PFSK-1 (cell line): ENCODE measurements around the gene GLIPR2.

Experiments
- FOXP2 ChIP-seq: optimal IDR thresholded peaks from 2 replicates; pipeline ENCODE3; 2011; ENCODE audit warnings: borderline replicate concordance, control low read depth, inconsistent platforms; ENCODE audit not compliant: insufficient read depth; ENCODE audit errors: extremely low read length, extremely low read depth
- POLR2AphosphoS5 ChIP-seq: IDR thresholded peaks from 2 replicates; pipeline ENCODE4 v1.6.1; 2012; ENCODE audit warnings: low read depth, mild to moderate bottlenecking, control low read depth, low read length, moderate library complexity
- REST ChIP-seq, 2 experiments: IDR thresholded peaks; 2 replicates each; pipeline versions ENCODE4 v1.6.1 to v1.8.0; 2011 to 2012; ENCODE audit warnings: low read depth in 2 of 2, low read length in 2 of 2, control low read depth in 1 of 2, inconsistent platforms in 1 of 2, mild to moderate bottlenecking in 1 of 2, moderate library complexity in 1 of 2; ENCODE audit not compliant: insufficient read depth in 1 of 2
- SIN3A ChIP-seq: IDR thresholded peaks from 2 replicates; pipeline ENCODE4 v1.6.1; 2012; ENCODE audit warnings: mild to moderate bottlenecking, low read length, moderate library complexity, borderline replicate concordance; ENCODE audit not compliant: insufficient read depth
- TAF1 ChIP-seq: IDR thresholded peaks from 2 replicates; pipeline ENCODE4 v1.6.1; 2012; ENCODE audit warnings: low read length, control low read depth, borderline replicate concordance; ENCODE audit not compliant: insufficient read depth

Gene GLIPR2

GRCh38 chr9:36101916-36102741 lies 34.4 kb upstream of the GLIPR2 start:
- no peak for TF ChIP-seq REST (IDR thresholded peaks at IDR 0.05; ENCODE audit: insufficient read depth in 1 of 2, low read depth in 2 of 2, low read length in 2 of 2)
- no peak for TF ChIP-seq SIN3A
- TF ChIP-seq FOXP2, result no peak
- TF ChIP-seq TAF1, result no peak

- no peak for TF ChIP-seq POLR2AphosphoS5
- no peak for TF ChIP-seq FOXP2
- no peak for TF ChIP-seq REST (IDR thresholded peaks at IDR 0.05; ENCODE audit: insufficient read depth in 1 of 2, low read depth in 2 of 2, low read length in 2 of 2)
- no peak for TF ChIP-seq TAF1
- no peak for TF ChIP-seq SIN3A
These were observed 33.6 kb upstream of the GLIPR2 start for GRCh38 chr9:36102742-36103495.

- TF ChIP-seq SIN3A, result no peak
- TF ChIP-seq TAF1, result no peak
These were observed 27.5 kb upstream of the GLIPR2 start for GRCh38 chr9:36109071-36109470.

GRCh38 chr9:36110434-36110833 lies 26.1 kb upstream of the GLIPR2 start:
- TF ChIP-seq SIN3A (no peak), TAF1 (no peak), FOXP2 (no peak), POLR2AphosphoS5 (no peak), REST (IDR thresholded peaks at IDR 0.05; ENCODE audit: insufficient read depth in 1 of 2, low read depth in 2 of 2, low read length in 2 of 2) (no peak)

- TF ChIP-seq REST (IDR thresholded peaks at IDR 0.05; ENCODE audit: insufficient read depth in 1 of 2, low read depth in 2 of 2, low read length in 2 of 2) (no peak), SIN3A (no peak), POLR2AphosphoS5 (no peak), TAF1 (no peak), FOXP2 (no peak)
These were observed 24.0 kb upstream of the GLIPR2 start for GRCh38 chr9:36112516-36112915.
